AG08395 (cell line): ENCODE results near the gene OSBP2.
A peak's percentile ranks its signal among the peaks of the same experiment; 100 is the strongest.
"Not testable (repeated sequence)": the region's sequence is repeated elsewhere in the genome, so short reads cannot be mapped to it uniquely, and the experiment has no call there.

Source experiments
- DNase-seq: peaks from one replicate; pipeline ENCODE4 v3.0.0; 2012; ENCODE audit warnings: mixed read lengths, low spot score

OSBP2 gene

GRCh38 chr22:30763815-30764673, 69.4 kb downstream of the OSBP2 start:
- peak; percentile 79 for DNase-seq

- DNase-seq: no peak
These were observed 73.0 kb downstream of the OSBP2 start for GRCh38 chr22:30767661-30768060.

- DNase-seq: no peak
These were observed 76.0 kb downstream of the OSBP2 start for GRCh38 chr22:30770716-30771115.

GRCh38 chr22:30773919-30774318, 79.2 kb downstream of the OSBP2 start:
- DNase-seq: no peak

GRCh38 chr22:30774566-30774965, 79.9 kb downstream of the OSBP2 start:
- no peak for DNase-seq

- DNase-seq: no peak
These were observed 81.8 kb downstream of the OSBP2 start for GRCh38 chr22:30776476-30776875.

- not testable (repeated sequence) for DNase-seq
These were observed 82.5 kb downstream of the OSBP2 start for GRCh38 chr22:30777146-30777545.

GRCh38 chr22:30777587-30777986, 82.9 kb downstream of the OSBP2 start:
- DNase-seq: no peak

- DNase-seq: no peak
These were observed 83.6 kb downstream of the OSBP2 start for GRCh38 chr22:30778261-30778660.

GRCh38 chr22:30780026-30780425, 85.4 kb downstream of the OSBP2 start:
- DNase-seq: no peak

- DNase-seq: no peak
These were observed 86.7 kb downstream of the OSBP2 start for GRCh38 chr22:30781271-30781875.

GRCh38 chr22:30782613-30783012, 87.9 kb downstream of the OSBP2 start:
- no peak for DNase-seq

- no peak for DNase-seq
These were observed 88.3 kb downstream of the OSBP2 start for GRCh38 chr22:30783021-30783420.

- no peak for DNase-seq
These were observed 90.9 kb downstream of the OSBP2 start for GRCh38 chr22:30785527-30785926.

GRCh38 chr22:30790366-30790765, 95.7 kb downstream of the OSBP2 start:
- no peak for DNase-seq

GRCh38 chr22:30792456-30792855, 97.8 kb downstream of the OSBP2 start:
- no peak for DNase-seq

GRCh38 chr22:30795118-30795517, 100.4 kb downstream of the OSBP2 start:
- no peak for DNase-seq

GRCh38 chr22:30801695-30802094, 107.0 kb downstream of the OSBP2 start:
- DNase-seq: no peak

GRCh38 chr22:30802202-30803166, 107.8 kb downstream of the OSBP2 start:
- DNase-seq: peak; percentile 93

GRCh38 chr22:30803679-30804078, 109.0 kb downstream of the OSBP2 start:
- DNase-seq: no peak

- no peak for DNase-seq
These were observed 110.0 kb downstream of the OSBP2 start for GRCh38 chr22:30804626-30805025.

- DNase-seq: peak; percentile 41
These were observed 111.8 kb downstream of the OSBP2 start for GRCh38 chr22:30806391-30806861.
